ENCODE data around the gene RBMS1. TPM values are rescaled to one million over a fixed set of nuclear protein-coding genes. Genes with fewer than 3 reads are reported as not detected.

RBMS1 gene
- total RNA-seq, 4 donors from 2014 or later, result 26.3 to 52.5 (median 37.5) TPM

GRCh38 chr2:160387558-160388262 is 105.9 kb downstream of the RBMS1 start:
- H3K36me3 ChIP-seq, result no peaks in the 10 kb centered on the region
- peak overlapping the region; percentile 66 to 90 (median 82) for H3K27ac ChIP-seq
- peak overlapping the region in 1 of 4 donors; percentile 38 for H3K4me3 ChIP-seq
- no peak for DNase-seq
- TF ChIP-seq POLR2A (IDR thresholded peaks at IDR 0.05) (no peak), CTCF (IDR thresholded peaks at IDR 0.05) (no peak)
- 24 to 29% methylated on average over 3 of the region's 3 CpGs for WGBS, 2 donors
- H3K4me1 ChIP-seq, result peaks cover 20 to 77% (median 53%) of the 10 kb centered on the region in 3 donors
- no peaks in the 10 kb centered on the region for H3K9me3 ChIP-seq
- intact Hi-C loops (cut with DNase I), result no loop called here
- H3K27me3 ChIP-seq, result no peaks in the 10 kb centered on the region

GRCh38 chr2:160384791-160385190 is 108.8 kb downstream of the RBMS1 start:
- Histone ChIP-seq H3K36me3 (no peaks in the 10 kb centered on the region), H3K27me3 (no peaks in the 10 kb centered on the region), H3K4me3 (no peak overlapping the region), H3K9me3 (no peaks in the 10 kb centered on the region), H3K27ac (peak overlapping the region in 1 of 4 donors; percentile 11), H3K4me1 (peaks cover 39 to 77% (median 58%) of the 10 kb centered on the region in 3 donors)
- TF ChIP-seq POLR2A (IDR thresholded peaks at IDR 0.05) (no peak), CTCF (IDR thresholded peaks at IDR 0.05) (no peak)
- intact Hi-C loops (cut with DNase I), result no loop called here
- 67 to 100% methylated on average over 1 of the region's 1 CpG for whole genome bisulfite sequencing, 2 donors
- DNase-seq, result no peak

- intact Hi-C loops (cut with DNase I), result no loop called here
- Histone ChIP-seq H3K4me1 (peaks cover 48 to 77% (median 54%) of the 10 kb centered on the region in 3 donors), H3K9me3 (no peaks in the 10 kb centered on the region), H3K4me3 (no peak overlapping the region), H3K27ac (peak overlapping the region in 3 of 4 donors; percentile 63 to 78 (median 65)), H3K27me3 (no peaks in the 10 kb centered on the region), H3K36me3 (no peaks in the 10 kb centered on the region)
- DNase-seq, result no peak
- TF ChIP-seq POLR2A (IDR thresholded peaks at IDR 0.05), result no peak
- TF ChIP-seq CTCF (IDR thresholded peaks at IDR 0.05), result no peak
- WGBS, 2 donors, result 33 to 48% methylated on average over 5 of the region's 5 CpGs
These were observed 112.1 kb downstream of the RBMS1 start for GRCh38 chr2:160381425-160381951.

GRCh38 chr2:160380611-160381010 is 113.0 kb downstream of the RBMS1 start:
- H3K27me3 ChIP-seq, result no peaks in the 10 kb centered on the region
- peak overlapping the region in 3 of 4 donors; percentile 63 to 78 (median 65) for H3K27ac ChIP-seq
- 49 to 55% methylated on average over 5 of the region's 5 CpGs for WGBS, 2 donors
- H3K4me1 ChIP-seq, result peaks cover 51 to 79% (median 55%) of the 10 kb centered on the region in 3 donors
- H3K36me3 ChIP-seq, result no peaks in the 10 kb centered on the region
- no peak overlapping the region for H3K4me3 ChIP-seq
- no peak for DNase-seq
- intact Hi-C loops (cut with DNase I), result no loop called here
- H3K9me3 ChIP-seq, result no peaks in the 10 kb centered on the region
- TF ChIP-seq CTCF (IDR thresholded peaks at IDR 0.05) (no peak), POLR2A (IDR thresholded peaks at IDR 0.05) (no peak)

GRCh38 chr2:160380000-160380570 is 113.5 kb downstream of the RBMS1 start:
- H3K9me3 ChIP-seq, result no peaks in the 10 kb centered on the region
- no peak overlapping the region for H3K4me3 ChIP-seq
- WGBS, 2 donors, result 62 to 70% methylated on average over 7 of the region's 7 CpGs
- no peak for DNase-seq
- no peaks in the 10 kb centered on the region for H3K27me3 ChIP-seq
- intact Hi-C loops (cut with DNase I), result no loop called here
- peak overlapping the region; percentile 50 to 78 (median 64) for H3K27ac ChIP-seq
- no peak for TF ChIP-seq POLR2A (IDR thresholded peaks at IDR 0.05)
- no peak for TF ChIP-seq CTCF (IDR thresholded peaks at IDR 0.05)
- H3K4me1 ChIP-seq, result peaks cover 55 to 81% (median 56%) of the 10 kb centered on the region in 3 donors
- H3K36me3 ChIP-seq, result no peaks in the 10 kb centered on the region

Data from esophagus squamous epithelium (tissue), 5 donors.